Rectal smooth muscle tissue (tissue), 1 donor: ENCODE results near the gene ZFPL1.

Experiments used
- H3K27ac ChIP-seq: one replicate; pipeline ENCODE4 v1.7.0; 2013; ENCODE audit warnings: low read depth, low read length, inconsistent platforms
- H3K27me3 ChIP-seq: one replicate; pipeline ENCODE4 v1.7.0; 2013; ENCODE audit warnings: low read length; ENCODE audit not compliant: control insufficient read depth, insufficient read depth
- H3K36me3 ChIP-seq: one replicate; pipeline ENCODE4 v1.7.0; 2013; ENCODE audit warnings: low read length; ENCODE audit not compliant: control insufficient read depth, insufficient read depth
- H3K4me1 ChIP-seq: one replicate; pipeline ENCODE4 v1.7.0; 2013; ENCODE audit warnings: low read length; ENCODE audit not compliant: control insufficient read depth, insufficient read depth
- H3K4me3 ChIP-seq: one replicate; pipeline ENCODE4 v1.7.0; 2013; ENCODE audit warnings: low read length
- H3K9ac ChIP-seq: one replicate; pipeline ENCODE4 v1.7.0; 2013; ENCODE audit warnings: low read length

The ZFPL1 gene

DNA sequence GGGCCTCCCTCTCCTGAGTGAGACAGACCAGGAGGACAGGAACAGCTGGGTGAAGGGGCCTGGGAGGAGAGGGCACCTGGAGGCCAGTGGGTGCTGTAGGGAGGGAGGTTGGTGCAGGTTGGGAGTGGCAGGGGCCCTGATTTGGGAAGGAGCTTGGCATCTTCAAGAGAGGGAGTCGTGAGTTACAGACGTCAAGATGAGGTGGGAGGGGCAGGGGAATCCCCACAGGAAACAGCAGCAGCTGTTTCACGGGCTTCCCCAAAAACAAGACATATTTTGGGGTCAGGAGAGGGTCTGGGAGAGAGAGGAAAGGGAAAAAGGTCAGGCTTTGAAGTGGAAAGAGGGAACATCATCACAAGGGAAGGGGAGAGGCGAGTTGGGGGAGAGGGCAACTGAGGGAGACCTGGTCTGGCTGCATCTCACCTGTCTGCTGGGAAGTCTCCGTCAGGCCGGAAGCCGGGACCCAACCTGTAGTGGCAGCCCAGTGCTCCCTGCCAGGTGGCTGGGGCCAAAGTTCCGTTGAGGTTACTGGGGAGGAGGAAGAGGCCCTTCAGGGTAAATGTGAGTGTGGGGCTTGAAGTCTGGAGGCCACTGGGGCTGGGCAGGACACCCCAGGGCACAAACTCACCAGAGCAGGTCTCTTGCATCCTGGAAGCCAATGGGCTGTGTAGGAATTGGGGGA is 30.1 kb upstream of the ZFPL1 start:
- no peaks in the 10 kb centered on the region for H3K4me1 ChIP-seq
- H3K9ac ChIP-seq = no peak overlapping the region
- H3K4me3 ChIP-seq = no peak overlapping the region
- H3K27me3 ChIP-seq = no peaks in the 10 kb centered on the region
- no peak overlapping the region for H3K27ac ChIP-seq
- H3K36me3 ChIP-seq = no peaks in the 10 kb centered on the region

DNA sequence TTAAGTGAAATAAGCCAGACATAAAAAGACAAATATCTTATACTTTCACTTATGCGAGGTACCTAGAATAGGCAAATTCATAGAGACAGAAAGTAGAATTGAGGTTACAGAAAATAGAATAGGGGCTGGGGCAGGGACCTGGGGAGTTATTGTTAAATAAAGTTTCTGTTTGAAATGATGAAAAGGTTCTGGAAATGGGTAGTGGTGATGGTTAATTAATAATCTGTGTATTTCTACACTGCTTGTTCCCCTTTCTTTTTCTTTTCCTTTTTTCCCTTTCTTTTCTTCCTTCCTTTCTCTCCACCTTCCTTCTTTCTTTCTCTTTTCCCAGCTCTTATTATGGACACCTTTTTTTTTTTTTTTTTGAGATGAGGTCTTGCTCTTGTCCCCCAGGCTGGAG is 28.5 kb upstream of the ZFPL1 start:
- Histone ChIP-seq H3K36me3 (no peaks in the 10 kb centered on the region), H3K27me3 (no peaks in the 10 kb centered on the region), H3K9ac (no peak overlapping the region), H3K4me3 (no peak overlapping the region), H3K4me1 (no peaks in the 10 kb centered on the region), H3K27ac (no peak overlapping the region)

DNA sequence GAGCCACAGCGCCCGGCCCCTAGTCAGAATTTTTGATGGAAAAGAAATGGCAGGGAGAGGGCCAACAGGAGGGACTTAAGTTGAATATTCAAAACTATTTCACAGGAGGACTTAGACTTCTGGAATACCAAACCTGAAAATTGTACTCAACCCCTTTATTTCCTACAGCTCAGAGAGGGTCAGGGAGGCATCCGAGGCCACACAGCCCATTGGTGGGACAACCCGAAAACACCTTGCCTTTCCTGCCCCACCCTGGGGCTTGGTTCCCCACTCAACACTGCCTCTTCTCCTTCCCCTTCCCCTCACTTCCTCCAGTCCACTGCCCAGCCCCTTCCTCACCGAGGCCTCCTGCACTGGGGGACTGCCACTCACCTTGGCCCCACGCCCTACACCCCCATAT is 27.0 kb upstream of the ZFPL1 start:
- H3K4me1 ChIP-seq = no peaks in the 10 kb centered on the region
- no peak overlapping the region for H3K27ac ChIP-seq
- H3K4me3 ChIP-seq = no peak overlapping the region

DNA sequence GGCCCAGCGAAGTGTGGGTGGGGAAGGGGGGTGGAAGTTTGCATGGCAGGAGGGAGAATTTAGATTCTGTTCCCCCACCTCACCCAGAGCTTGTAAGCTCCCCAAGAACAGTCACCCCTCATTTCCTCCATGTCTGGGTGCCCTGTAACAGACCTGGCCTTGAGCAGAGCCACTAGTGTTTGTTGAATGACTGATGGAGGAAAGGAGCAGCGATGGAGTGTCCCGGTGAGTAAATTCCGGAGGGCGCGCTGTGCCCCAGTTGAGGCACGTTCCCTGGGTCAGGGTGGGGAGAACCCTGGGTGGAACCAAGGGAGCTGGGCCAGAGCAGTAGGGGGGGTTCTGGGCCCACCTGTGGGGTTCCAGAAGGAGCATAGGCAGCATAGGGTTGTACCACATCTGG is 26.5 kb upstream of the ZFPL1 start:
- Histone ChIP-seq H3K4me1 (no peaks in the 10 kb centered on the region), H3K27me3 (no peaks in the 10 kb centered on the region), H3K9ac (no peak overlapping the region), H3K36me3 (no peaks in the 10 kb centered on the region), H3K4me3 (peak overlapping the region; percentile 8), H3K27ac (no peak overlapping the region)

More for the DNA sequence above, 27.0 kb upstream of the ZFPL1 start:
- H3K9ac ChIP-seq = no peak overlapping the region
- H3K27me3 ChIP-seq = no peaks in the 10 kb centered on the region
- no peaks in the 10 kb centered on the region for H3K36me3 ChIP-seq

DNA sequence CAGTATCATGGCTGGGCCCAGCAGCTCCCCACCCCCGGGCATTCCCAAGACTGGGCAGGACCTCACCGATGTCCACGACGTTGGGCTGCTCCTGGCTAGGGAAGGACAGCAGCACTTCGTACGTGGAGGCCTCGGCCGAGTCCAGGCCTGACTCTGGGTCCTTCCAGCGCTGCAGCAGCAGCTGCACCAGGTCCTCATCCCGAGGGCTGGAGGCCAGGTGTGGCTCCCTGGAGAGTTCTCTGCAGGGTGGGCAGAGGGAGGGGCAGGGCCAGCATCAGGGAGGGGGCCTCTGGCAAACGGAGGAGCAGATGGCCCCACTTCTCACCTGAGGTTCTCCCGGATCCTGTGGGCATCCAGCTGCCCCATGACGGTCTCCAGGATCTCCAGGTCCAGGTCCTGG is 26.0 kb upstream of the ZFPL1 start:
- H3K27ac ChIP-seq = no peak overlapping the region
- H3K27me3 ChIP-seq = no peaks in the 10 kb centered on the region
- peak overlapping the region; percentile 8 for H3K4me3 ChIP-seq
- H3K36me3 ChIP-seq = no peaks in the 10 kb centered on the region
- H3K4me1 ChIP-seq = no peaks in the 10 kb centered on the region
- H3K9ac ChIP-seq = no peak overlapping the region

DNA sequence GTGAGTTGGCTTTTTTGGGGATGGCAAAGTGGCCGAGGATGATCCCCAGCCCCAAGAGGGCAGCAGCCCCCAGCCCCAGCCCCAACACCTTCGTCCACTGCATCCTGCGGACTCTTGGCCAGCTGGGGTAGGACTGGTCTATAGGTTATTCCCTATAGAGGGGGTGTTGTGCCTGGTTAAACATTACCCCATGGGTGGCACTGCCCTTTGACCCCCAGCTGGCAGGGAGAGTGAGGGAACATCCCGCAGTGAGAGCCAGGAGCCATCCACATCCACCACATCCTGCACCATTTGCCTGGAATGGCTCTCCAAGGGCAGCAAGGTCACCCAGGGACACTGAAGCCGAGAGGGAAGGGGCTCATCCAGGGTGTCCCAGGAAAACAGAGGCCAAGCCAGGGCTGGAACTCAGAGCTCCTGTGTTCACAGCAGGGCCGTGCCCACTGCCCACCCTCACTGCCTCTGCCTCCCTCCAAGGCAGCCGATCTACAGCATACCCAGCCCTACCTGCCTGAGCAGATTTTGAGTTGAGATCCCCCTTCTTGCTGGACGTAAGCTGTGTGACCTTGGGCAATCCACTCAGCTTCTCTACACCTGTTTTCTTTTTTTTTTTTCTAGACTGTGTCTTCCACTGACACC is 25.5 kb upstream of the ZFPL1 start, which contains the start of gene NAALADL1:
Gene NAALADL1 (minus strand): TSS at position 135 of the 636 bp plus-strand sequence. CDS start 32 bp downstream, at position 103.
- Histone ChIP-seq H3K4me1 (no peaks in the 10 kb centered on the region), H3K36me3 (no peaks in the 10 kb centered on the region), H3K4me3 (peak within 1 kb of the TSS; percentile 8), H3K27ac (no peak within 1 kb of the TSS), H3K27me3 (no peaks in the 10 kb centered on the region), H3K9ac (no peak within 1 kb of the TSS)

DNA sequence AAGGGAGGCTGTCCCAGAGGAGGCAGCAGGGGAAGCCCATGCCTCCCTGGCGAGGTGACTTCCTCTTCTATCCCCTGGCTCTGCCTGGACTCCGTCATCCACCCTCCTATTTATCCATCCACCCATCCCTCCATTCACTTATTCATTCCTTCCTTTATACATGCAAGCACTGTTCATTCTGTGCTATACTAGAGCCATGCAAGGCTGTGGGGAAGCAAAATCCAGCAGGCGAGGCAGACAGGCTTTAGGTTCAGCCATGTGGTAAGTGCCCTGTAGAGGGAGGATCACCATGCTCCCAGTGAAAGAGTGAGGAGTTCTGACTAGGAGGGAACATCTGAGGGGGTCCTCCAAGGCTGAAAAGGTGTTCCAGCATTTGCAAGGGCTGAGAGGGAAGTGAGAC is 24.5 kb upstream of the ZFPL1 start:
- Histone ChIP-seq H3K4me1 (no peaks in the 10 kb centered on the region), H3K36me3 (no peaks in the 10 kb centered on the region), H3K27ac (no peak overlapping the region), H3K9ac (no peak overlapping the region), H3K27me3 (no peaks in the 10 kb centered on the region), H3K4me3 (no peak overlapping the region)

DNA sequence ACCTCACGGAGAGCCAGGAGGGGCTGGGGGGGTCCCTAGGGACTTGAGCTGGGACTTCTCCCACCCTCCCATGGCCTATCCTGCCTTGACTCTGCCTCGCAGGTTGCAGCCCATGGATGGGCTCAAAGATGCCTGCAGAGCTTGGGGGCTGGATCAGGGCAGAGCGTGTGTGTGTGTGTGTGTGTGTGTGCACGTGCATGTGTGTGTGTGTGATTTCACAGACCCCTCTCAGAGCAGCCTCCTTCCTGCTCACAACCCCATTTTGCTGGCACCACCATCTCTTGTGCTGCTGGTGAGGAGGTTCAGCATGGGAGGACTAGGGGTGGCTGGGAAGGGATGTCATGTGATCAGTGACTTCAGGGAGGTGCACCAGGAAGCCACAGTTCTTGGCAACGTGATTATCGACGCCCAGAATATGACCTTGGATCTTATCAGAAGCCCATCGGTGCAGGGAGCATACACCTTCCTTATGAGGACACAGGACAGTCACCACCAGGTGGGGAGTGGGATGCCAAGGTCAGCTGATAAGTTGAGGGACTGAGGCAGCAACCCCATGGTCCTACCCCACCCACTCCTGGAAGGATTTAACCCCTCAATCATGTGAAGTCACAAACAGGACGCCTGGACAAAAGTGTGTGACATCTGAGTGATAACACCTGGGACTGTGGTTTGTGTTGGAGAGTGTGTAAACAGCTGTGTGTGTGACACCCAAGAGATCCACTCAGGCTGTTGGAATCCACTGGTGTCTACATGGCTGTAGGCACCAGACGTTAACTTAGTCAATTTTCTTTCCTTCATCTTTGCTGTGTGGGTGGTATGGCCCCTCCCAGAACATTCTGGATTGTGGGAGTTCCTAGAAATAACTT is 23.8 kb upstream of the ZFPL1 start:
- Histone ChIP-seq H3K4me1 (no peaks in the 10 kb centered on the region), H3K4me3 (no peak overlapping the region), H3K27ac (no peak overlapping the region), H3K27me3 (no peaks in the 10 kb centered on the region), H3K36me3 (no peaks in the 10 kb centered on the region), H3K9ac (no peak overlapping the region)

DNA sequence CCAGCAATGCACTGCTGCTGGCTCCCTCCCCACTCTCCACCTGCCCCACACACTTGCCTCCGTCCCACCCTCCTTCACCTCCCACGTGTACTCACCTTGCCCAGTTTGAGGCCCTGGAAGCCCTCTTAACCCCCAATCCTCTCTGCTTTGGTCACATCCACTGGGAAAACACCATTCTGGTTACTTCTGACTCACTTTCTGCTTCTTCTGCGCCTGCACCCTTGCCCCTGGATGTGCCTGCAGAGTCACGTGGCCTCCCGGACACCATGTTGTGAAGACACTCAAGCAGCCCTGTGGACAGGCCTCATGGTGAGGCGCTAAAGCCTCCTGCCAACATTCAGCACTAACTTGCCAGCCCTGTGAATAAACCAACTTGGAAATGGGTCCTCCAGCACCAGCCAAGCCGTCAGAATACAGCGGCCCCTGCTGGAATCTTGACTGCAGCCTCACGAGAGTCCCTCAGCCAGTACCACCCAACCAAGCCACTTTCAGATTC is 23.1 kb upstream of the ZFPL1 start:
- Histone ChIP-seq H3K4me1 (no peaks in the 10 kb centered on the region), H3K27me3 (no peaks in the 10 kb centered on the region), H3K9ac (no peak overlapping the region), H3K36me3 (no peaks in the 10 kb centered on the region), H3K4me3 (no peak overlapping the region), H3K27ac (no peak overlapping the region)

DNA sequence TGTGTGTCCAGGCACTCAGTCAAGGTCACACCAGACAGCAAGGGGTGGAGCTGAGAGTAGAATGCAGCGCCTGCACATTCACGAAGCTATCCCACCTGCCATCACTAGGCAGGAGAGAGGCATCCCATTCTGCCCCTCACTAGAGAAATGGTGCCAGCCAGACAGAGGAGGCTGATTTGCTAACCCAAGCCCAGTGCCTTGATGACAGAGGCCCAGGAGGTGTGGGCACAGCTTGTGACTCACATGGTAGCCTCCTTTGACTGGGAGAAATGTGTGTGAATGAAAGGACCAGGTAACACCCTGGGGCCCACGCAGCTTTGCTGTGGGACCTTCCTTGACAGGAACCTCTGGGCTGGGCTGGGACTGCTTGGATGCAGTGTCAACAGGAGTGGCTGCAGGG is 20.5 kb upstream of the ZFPL1 start:
- Histone ChIP-seq H3K4me1 (no peaks in the 10 kb centered on the region), H3K36me3 (no peaks in the 10 kb centered on the region), H3K9ac (no peak overlapping the region), H3K4me3 (no peak overlapping the region), H3K27me3 (no peaks in the 10 kb centered on the region), H3K27ac (no peak overlapping the region)

DNA sequence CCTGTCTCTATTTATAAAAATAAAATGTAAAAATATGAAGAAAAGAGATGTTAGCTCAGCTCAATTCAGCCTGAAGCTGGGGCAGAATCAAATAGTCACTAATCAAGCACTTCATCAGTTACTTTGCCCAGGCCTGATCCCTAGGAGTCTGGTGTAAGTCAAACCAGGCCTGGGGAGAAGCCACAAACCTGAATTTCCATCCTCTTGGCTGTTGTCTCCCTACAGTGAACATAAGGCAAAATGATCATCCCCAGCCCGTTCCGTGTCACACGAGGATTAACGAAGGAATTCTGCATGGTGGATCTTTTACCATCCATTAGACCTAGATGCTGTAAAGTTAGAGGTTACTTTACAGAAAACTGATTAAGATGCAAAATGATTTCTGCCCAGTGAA is 19.2 kb upstream of the ZFPL1 start:
- no peak overlapping the region for H3K4me3 ChIP-seq

DNA sequence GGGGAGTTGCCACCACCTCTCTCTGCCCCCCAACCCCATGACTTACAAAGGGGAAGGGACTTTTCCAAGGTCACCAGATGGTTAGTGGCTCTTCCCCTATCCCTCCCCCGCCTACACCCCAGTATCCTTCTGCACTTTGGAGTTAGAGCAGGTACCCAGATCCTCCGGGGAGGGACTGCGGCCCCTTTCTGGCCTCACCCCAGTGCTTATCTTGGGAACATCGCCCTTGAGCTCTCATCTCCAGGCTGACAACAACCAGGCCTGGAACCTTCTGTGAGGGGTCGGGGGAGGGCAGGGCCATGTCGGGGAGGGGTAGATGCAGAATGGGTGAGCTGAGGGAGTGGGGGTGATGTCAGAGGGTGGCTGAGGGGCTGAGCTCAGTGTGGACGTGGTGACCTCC is 18.2 kb upstream of the ZFPL1 start:
- H3K27me3 ChIP-seq = no peaks in the 10 kb centered on the region

More for the DNA sequence above, 19.2 kb upstream of the ZFPL1 start:
- H3K36me3 ChIP-seq = no peaks in the 10 kb centered on the region
- no peaks in the 10 kb centered on the region for H3K27me3 ChIP-seq
- H3K27ac ChIP-seq = no peak overlapping the region
- no peak overlapping the region for H3K9ac ChIP-seq
- no peaks in the 10 kb centered on the region for H3K4me1 ChIP-seq

More for the DNA sequence above, 18.2 kb upstream of the ZFPL1 start:
- no peaks in the 10 kb centered on the region for H3K4me1 ChIP-seq
- no peaks in the 10 kb centered on the region for H3K36me3 ChIP-seq
- no peak overlapping the region for H3K9ac ChIP-seq
- no peak overlapping the region for H3K27ac ChIP-seq
- H3K4me3 ChIP-seq = no peak overlapping the region
